ENCODE measurements around the gene GPR107.

Gene GPR107

DNA sequence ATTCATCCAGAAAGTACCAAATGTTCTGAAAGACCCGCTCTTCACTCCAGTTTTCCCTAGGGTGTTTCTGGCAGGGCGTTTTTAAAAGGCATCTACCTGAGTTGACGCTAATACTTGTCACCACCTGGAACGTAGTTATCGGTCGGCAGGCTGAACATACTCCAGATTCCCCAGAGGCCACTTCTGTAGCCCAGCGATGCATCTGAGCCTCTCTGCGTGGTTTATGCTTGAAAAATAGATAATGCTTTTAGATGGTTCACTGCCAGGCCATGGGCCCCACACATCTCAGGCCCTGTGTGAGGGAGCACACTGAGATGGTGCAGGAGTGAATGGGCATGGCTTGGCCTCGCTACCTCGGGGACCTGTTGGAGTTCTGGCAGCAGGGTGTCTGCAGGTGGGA is 85.5 kb downstream of the GPR107 start:
- DNase-seq, result no peak

DNA sequence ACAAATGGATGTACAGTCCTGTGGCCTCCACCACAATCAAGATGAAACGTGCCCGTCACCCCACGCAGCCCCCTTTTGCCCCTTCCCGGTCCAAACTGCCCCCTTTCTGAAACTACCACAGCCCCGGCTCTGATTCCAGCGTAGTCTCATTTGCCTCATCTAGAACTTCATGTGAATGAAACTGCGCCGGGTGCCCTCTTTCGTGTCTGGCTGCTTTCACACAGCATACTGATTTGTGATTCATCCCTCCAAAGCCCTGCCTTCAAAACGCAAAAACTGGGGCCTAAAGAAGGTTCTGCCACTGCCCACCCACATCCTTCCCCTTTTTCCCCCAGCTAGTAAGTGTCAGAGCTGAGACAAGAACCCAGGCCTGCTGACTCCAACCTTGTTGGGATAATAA is 87.0 kb downstream of the GPR107 start:
- DNase-seq, result no peak

DNA sequence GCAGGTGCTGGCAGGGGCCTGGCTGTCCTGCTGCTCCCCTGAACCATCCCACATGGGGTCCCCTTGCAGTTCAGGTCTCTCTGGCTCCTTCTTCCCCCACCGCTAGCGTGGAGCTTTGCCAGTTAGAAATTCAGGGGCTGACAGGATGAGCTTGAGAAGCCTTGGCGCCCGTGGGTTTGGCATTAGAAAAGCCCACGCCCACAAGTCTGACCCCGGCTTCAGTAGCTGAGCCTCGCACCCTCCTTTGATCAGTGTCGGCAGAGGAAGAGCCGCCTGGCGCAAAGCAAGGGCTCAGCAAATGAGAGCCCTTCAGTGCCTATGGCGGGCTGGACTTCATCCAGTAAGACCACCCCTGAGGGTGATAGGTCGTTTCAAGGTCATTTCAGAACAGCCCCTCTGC is 88.3 kb downstream of the GPR107 start:
- no peak for DNase-seq

DNA sequence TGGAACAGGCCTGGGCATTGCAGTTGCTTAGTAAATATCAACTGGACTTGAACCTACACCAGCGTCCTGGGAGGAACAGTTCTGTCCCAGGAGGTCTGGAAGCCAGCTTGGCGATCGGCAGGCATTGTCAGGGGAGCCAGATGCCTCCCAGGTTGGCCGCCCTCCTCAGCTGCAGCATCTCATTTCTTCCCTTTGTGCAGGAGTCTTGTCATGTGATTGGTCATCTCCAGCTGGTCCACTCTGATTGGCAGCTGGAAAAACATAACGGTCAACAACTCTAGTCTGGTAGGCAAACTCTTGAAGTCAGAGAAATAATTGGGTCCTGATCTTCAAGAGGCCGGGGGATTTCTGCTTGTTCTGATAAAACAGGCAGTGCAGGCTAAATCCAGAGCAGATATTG is 88.9 kb downstream of the GPR107 start:
- DNase-seq, result no peak

DNA sequence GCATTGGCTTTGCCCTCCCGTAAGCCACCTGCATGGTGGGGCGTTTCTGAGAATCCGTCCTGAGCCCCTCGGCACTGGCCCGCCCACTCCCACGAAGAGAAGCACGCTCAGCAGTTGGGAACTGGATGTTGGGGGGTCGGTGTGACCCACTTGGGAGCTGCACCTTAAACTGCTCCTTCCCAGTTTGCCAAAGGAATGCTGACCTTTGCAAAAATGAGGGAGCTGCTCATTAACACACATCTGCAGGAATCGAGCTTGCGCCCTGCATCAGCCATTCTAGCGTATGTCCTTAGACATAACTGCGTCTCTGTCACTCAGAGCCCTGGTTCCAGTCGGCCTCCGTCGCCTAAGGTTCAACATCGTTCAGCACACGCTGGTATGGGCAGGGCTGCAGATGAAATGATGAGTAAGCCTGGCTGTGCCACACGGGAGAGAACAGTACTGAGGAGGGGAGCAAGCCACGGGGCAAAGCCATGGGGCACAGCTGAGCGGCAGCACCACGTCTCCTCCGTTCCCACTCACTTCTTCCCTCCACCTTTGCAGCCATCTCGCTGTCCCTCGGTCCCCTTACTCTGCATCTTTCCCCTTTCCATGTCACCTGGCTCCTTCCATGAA is 89.7 kb downstream of the GPR107 start:
- no peak for DNase-seq

DNA sequence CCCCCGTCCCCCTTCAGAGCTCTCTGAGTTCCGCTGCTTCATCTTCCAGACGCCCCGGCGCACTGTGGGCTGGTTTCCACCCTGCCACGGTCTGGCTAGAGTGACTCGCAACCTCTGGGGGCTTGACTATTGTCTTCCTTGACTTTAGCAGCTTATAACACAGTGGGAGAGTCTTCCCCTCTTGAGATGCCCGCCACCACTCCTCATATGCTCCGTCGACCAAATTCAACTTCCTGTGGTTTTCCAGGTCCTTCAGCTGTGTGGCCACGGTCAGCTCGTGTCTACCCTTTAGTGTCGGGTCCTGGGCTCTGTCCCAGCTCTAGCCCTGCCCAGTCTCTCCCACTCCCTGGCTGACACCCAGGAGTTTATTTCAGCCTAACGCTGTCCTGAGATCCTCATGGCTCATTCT is 90.3 kb downstream of the GPR107 start:
- DNase-seq, result no peak

DNA sequence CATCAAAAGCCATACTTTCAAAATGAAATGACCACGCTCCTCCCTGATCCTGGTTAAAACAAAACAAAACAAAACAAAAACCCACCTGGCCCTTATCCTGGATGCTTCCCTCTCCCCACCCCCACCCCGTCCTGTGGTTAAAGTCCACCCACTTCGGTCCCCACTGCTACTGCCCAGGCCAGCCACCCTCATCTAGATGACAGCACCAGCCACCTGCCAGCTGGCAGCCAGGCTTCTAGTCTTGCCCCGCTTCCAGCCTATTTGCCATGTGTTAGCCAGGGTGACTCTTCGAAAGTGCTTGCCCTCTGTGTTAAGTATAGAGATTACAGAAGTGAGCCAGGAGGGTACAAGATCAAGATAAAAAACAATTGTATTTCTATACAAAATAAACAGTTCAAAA is 91.0 kb downstream of the GPR107 start:
- DNase-seq, result no peak

DNA sequence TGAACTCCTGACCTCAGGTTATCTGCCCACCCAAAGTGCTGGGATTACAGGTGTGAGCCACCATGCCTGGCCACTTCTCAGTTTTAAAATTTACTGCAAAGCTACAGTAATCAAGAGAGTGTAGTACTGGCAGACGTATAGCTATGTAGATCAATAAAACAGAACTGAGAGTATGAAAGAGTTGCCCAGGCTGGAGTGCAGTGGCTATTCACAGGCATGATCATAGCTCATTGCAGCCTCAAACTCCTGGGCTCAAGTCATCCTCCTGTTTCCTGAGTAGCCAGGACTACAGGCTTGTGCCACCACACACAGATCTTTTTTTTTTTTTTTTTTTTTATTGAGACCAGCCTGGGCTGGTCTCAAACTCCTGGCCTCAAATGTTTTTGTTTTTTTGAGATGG is 92.0 kb downstream of the GPR107 start:
- no peak for DNase-seq

DNA sequence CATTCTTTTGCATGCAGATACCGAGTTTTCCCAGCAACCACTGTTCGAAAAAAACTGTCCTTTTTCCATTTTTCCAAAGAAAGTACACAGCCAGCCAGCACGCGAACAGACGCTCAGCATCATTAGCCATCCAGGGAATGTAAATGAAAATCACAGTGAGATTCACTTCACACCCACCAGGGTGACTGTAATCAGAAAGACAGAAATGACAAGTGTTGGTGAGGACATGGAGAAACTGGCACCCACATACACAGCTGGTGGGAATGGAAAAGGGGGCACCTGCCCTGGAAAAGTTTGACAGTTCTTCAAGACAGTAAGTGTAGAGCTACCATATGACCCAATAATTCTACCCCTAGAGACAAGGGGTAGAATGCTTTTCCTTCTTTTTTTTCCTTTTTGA is 93.5 kb downstream of the GPR107 start:
- DNase-seq, result no peak

DNA sequence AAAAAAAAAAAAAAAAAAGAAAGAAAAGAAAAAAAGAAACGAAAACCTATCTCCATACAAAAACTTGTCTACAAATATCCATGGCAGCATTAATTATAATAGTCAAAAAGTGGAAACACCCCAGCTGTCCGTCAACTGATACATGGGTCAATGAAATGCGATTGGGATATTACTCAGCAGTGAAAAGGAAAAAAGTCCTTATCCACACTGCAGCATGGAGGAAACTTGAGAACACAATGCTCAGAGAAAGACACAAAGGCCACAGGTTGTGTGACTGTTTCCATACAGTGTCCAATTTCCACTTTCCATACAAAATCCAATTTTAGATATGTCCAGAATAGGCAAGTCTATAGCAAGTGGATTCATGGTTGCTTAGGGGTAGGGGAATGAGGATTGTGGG is 94.2 kb downstream of the GPR107 start:
- no peak for DNase-seq

DNA sequence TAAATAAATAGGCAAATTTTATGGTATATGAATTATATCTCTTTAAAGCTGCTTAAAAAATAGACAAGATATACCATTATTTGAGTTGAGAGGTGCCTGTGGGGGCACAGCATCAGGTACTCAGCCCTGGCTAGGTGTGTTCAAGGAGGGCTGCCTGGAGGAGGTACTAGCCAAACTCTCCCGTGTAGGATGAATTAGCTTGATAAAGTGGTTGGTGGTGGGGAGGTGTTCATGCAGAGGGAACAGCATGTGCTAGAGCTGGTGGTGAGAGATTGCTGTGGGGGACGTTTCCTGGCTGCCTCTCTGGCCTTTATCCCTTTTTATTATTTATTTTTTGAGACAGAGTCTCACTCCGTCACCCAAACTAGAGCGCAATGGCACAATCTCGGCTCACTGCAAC is 95.3 kb downstream of the GPR107 start:
- no peak for DNase-seq

DNA sequence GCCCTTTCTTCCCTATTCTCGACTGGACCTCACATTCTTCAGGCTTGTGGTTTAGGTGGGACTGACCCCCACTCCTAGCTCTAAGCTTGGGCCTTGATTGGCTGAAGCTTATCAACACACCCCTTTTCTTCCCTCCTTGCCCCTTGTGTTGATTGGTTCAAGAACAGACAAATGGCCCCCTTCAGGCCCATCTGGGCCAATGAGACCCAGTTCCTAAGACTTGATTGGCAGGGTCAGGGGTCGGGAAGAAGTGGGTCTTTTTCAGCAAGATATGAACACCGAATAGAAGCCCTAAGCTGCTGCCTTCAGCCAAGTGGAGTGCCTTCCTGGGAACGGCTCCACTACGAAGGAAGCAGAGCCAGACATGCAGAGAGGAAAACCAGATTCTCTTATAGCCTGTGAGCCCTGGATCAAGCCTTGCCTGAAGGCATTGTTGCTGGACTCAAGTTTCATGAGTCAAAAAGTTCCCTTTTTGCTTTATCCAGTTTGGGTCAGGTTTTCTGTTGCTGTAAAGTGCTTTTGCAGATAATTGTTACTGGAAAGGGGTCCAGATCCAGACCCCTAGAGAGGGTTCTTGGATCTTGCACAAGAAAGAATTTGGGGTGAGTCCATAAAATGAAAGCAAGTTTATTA is 96.1 kb downstream of the GPR107 start:
- DNase-seq, result no peak

DNA sequence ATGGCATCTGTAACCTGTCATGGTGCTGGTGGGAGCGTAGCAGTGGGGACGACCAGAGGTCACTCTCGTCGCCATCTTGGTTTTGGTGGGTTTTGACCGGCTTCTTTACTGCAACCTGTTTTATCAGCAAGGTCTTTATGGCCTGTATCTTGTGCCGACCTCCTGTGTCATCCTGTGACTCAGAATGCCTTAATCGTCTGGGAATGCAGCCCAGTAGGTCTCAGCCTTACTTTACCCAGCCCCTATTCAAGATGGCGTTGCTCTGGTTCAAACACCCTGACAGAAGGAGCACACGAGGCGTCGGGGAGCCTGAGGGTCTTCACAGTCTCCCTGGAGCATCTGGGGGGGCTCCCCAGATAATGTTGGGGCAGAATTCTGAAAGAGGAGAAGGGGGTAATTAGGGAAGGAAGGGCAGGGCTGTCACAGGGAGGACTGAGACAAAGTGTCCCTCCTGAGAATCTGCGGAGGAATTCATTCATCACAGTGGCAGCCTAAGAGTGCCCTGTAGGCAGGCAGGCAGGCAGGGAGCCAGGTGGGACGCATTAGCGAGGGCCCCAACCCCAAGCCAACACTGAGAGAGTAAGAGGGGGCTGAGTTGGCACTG is 97.2 kb downstream of the GPR107 start:
- no peak for DNase-seq

DNA sequence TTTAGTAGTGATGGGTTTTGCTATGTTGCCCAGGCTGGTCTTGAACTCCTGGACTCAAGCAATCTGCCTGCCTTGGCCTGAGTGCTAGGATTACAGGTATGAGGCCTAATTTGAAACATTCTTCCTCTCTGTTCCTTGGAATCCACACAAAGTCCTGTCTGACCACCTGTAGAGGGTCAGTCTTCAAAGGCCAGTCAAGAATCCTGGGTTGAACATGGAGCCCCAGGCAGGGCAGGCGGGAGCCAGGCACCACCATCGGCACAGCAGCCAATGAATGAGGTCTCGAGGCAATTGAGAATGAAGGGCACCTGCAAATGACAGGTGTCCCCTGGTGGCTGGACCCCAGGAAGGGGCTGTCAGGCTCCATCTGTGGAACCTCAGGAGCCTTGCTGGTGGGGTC is 101.1 kb downstream of the GPR107 start:
- no peak for DNase-seq

DNA sequence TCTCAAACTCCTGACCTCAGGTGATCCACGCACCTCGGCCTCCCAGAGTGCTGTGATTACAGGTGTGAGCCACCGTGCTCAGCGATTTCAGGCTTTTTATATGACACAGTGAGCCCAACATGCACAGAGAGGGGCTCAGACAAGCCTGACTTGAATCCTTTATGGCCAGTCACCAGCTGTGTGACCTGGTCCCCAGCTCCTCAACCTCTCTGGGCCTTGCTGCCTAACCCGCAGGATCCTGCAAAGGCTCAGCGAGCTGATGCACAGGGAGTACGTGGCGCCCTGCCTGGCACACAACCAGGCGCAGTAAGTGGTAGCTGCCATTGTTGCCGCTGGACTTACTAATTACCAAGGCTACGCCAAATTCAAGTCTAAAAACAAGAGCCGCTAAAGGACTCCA is 101.9 kb downstream of the GPR107 start:
- DNase-seq, result no peak

DNA sequence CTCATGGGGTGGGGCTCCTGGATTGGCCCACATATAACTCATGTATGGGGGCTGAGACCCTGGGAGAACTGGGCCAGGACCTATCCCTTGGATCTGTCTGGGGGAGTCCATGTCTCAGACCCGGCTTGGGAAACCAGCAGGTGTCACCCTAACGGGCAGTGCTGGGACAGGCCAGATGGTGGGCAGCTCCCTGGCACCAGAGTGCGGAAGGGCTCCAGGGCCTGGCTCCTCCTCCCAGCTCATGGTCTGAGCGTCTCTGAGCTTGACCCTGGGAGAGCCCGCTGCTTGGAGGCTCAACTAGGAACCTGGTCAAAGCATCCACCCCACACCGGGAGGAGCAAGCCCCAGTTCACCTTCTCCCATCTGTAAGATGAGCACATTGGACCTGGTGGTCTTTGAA is 103.0 kb downstream of the GPR107 start:
- DNase-seq, result no peak

DNA sequence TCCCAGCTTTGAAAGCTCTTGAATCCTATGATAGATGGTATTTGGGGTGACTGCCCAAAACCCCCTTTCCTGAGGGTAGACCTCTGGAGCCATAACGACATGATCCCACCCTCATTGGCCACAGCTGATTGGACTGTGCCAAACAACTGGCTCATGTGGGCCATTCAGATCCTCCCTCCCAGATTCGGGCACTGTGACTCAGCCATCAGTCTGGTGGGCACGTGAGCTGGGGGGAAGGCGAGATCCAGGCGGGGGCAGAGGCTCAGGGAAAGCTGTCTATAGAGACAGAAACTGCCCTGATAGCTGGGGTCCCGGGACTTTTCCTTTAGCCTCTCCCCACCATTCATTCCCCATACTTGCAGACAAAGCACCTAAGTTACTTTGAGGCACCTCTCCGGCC is 103.4 kb downstream of the GPR107 start:
- no peak for DNase-seq

DNA sequence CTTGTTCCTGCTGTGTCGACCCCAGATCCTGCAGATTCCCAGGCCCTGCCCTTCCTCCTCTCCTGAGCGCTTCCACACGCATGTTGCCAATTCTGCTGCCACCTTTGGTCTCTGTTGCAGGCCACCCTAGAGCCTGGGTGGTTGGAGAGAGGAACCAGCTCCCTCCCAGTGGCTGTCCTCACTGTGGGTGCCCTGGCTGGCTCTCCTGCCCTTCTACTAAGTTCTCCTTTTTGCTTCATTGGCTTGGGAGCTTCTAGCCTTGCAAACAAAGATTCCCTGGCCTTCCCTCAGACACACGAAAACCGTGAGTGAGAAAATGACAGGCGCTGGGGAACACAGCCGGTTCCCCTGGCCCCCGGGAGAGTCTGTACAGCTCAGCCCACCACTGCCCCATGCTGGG is 104.3 kb downstream of the GPR107 start:
- no peak for DNase-seq

DNA sequence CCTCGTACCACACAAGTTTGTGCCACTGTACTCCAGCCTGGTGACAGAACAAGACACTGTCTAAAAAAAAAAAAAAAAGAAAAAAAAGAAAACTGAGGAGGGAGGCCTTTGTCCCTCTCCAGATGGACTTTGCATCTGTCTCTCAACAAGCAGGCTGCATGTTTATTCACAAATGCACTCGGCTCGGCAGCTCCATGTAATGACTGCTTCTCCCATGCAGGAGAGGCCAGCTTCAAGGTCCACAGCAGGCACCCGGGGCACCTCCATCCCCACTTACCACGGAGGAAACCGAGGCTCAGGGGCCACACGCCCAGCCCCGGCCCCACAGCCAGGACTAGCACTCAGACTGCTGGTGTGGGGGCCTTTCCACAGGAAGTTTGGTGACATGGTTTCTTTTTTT is 105.4 kb downstream of the GPR107 start:
- no peak for DNase-seq

DNA sequence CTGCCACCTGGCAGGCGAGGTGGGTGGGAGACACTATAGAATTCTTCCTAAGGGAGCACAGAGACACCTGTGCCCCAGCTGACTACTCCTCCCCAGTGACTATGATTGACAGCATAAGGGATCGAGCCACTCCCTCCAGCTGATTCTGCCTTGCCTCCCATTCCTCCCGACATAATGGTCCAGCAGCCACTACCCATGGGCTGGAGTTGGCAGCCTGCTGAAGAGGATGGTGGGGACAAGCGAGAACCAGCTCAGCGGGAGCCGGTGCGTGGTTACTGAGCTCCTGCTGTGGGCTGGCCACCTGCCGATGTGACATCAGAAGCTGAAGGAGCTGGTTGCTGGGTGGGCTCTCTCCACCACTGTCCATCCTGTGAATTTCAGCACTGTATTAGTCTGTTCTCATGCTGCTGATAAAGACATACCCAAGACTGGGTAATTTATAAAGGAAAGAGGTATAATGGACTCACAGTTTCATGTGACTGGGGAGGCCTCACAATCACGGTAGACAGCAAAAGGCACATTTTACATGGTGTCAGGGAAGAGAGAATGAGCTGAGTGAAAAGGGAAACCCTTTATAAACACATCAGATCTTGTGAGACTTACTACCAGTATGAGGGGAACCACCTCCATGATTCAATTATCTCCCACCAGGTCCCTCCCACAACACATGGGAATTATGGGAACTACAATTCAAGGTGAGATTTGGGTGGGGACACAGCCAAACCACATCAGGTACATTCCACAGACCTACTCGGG is 106.4 kb downstream of the GPR107 start:
- no peak for DNase-seq

DNA sequence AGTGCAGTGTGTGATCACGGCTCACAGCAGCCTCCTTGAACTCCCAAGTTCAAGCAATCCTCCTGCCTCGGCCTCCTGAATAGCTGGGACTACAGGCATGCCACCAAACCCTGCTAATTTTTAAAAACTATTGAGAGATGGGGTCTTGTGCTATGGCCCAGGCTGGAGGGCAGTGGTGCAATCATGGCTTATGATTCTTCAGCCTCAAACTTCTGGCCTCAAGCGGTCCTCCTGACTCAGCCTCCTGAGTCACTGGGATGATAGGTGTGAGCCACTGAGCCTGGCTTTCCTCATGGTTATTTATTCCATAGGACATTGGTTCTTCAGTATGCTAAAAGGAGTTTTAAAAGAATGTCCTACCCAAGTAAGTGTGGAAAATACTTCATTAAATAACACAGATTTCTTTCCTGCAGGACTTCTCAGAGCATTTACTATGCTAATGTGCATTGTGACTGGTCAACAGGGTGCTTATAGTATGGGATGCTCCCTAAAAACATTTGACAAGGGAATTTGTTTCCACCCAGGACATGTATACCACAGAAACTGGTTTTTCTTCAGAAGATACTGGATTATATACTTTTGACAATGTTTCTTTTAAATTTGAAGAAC is 107.3 kb downstream of the GPR107 start:
- no peak for DNase-seq

DNA sequence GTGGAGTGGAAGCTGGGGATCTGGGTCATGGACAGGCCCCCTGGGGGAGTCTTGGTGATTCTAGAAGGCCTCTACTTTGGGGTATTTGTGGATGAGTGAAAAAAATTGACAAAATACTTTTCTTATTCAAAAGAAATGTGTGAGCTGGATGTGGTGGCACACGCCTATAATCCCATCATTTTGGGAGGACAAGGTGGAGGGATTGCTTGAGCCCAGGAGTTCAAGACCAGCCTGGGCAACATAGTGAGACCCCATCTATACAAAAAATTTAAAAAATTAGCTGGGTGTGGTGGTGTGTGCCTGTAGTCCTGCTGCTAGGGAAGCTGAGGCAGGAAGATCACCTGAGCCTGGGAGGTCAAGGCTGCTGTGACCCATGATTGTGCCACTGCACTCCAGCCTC is 111.9 kb downstream of the GPR107 start:
- no peak for DNase-seq

DNA sequence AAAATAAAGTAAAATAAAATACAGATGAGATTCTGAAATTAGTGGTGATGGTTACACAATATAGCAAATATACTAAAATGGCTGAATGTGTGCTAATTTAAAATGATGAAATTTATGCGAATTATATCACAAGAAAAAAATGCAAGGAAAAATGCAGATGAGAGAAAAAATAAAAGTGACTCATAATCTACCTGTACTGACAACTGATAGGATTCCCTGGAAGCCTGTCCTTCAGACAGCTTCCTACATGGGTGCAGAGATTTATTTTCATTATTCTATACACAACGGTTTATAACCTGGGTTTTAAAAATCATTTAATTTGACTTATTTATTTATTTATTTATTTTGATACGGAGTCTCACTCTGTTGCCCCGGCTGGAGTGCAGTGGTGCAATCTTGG is 112.7 kb downstream of the GPR107 start:
- DNase-seq, result no peak

DNA sequence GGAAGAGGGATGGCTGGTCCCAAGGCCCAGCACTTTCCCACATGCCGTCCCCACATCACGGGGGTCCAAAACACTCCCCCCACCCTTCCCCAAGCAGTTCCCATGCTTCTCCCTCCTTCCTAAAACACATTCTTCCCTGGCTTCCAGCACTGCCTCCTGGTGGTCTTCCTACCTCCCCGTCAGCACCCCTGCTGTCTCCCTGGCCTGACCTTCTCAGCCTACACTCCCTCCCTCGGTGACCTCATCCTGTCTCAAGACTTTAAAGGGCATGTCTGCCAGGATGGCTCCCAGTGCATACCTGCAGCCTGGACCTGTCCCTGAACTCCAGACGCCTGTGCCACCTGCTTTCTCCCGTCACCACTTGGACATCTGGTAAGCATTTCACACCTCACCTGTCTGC is 114.2 kb downstream of the GPR107 start:
- DNase-seq, result no peak

Measured in CD4-positive, alpha-beta T cell treated with Interleukin-4 for 4 hours (primary cell).